ENCODE measurements around the gene RAPGEF2. TPM values are rescaled to one million over a fixed set of nuclear protein-coding genes. Genes with fewer than 3 reads are reported as not detected.

RAPGEF2 gene
- total and polyA plus RNA-seq, 9 of the 15 experiments (the other 6 are each of a cell fraction or from before 2014, with no cell fraction given): 3.1 to 32.6 (median 23.1) TPM

GRCh38 chr4:159195361-159195769 lies 92.5 kb downstream of the RAPGEF2 start (continued):
- TF ChIP-seq GTF2F1 (IDR thresholded peaks at IDR 0.05; ENCODE audit: low read depth, low read length) (no peak), ZNF354B (CRISPR knock-in tag; IDR thresholded peaks at IDR 0.05) (no peak), ZNF707 (CRISPR knock-in tag; conservative IDR thresholded peaks at IDR 0.05) (no peak), ZNF280B (CRISPR knock-in tag; IDR thresholded peaks at IDR 0.05) (no peak), FOXJ3 (CRISPR knock-in tag; IDR thresholded peaks at IDR 0.05) (no peak), CREB5 (CRISPR knock-in tag; IDR thresholded peaks at IDR 0.05) (no peak), CHD1 (IDR thresholded peaks at IDR 0.05; ENCODE audit: low read length) (no peak), CAMTA2 (CRISPR knock-in tag; conservative IDR thresholded peaks at IDR 0.05) (no peak), STAT5B (CRISPR knock-in tag; IDR thresholded peaks at IDR 0.05) (no peak), CHD7 (IDR thresholded peaks at IDR 0.05; ENCODE audit: low read depth, low read length) (no peak), NFIX (CRISPR knock-in tag; IDR thresholded peaks at IDR 0.05; ENCODE audit: low read depth) (no peak), ZNF445 (CRISPR knock-in tag; IDR thresholded peaks at IDR 0.05; ENCODE audit: low read depth) (no peak)
